ENCODE data around the gene MTCL3.

Gene MTCL3

GRCh38 chr6:127481628-127482027, 37.5 kb downstream of the MTCL3 start:
- no peak for TF ChIP-seq JUN (CRISPR knock-in tag; IDR thresholded peaks at IDR 0.05)
- TF ChIP-seq NFE2L1 (CRISPR knock-in tag; IDR thresholded peaks at IDR 0.05), result no peak
- TF ChIP-seq CREM (CRISPR knock-in tag; IDR thresholded peaks at IDR 0.05), result no peak
- no peak for TF ChIP-seq AFF4 (CRISPR knock-in tag; IDR thresholded peaks at IDR 0.05; ENCODE audit: borderline replicate concordance)
- TF ChIP-seq RORB (CRISPR knock-in tag; IDR thresholded peaks at IDR 0.05), result no peak
- TF ChIP-seq ZNF512 (CRISPR knock-in tag; IDR thresholded peaks at IDR 0.05; ENCODE audit: borderline replicate concordance), result no peak
- no peak for TF ChIP-seq NR3C1 (CRISPR knock-in tag; conservative IDR thresholded peaks at IDR 0.05; ENCODE audit: low read depth)
- no peak for TF ChIP-seq FOXJ3 (CRISPR knock-in tag; IDR thresholded peaks at IDR 0.05; ENCODE audit: borderline replicate concordance)
- no peak for TF ChIP-seq ARID4B (CRISPR knock-in tag; IDR thresholded peaks at IDR 0.05; ENCODE audit: borderline replicate concordance)
- no peak for TF ChIP-seq IRF2 (CRISPR knock-in tag; IDR thresholded peaks at IDR 0.05; ENCODE audit: borderline replicate concordance, low read depth)
- no peak for TF ChIP-seq MYBL2 (CRISPR knock-in tag; IDR thresholded peaks at IDR 0.05)
- no peak for TF ChIP-seq NR2C2 (CRISPR knock-in tag; IDR thresholded peaks at IDR 0.05)
- TF ChIP-seq TCF7 (CRISPR knock-in tag; IDR thresholded peaks at IDR 0.05; ENCODE audit: low read depth), result no peak
- no peak for TF ChIP-seq ERG (CRISPR knock-in tag; IDR thresholded peaks at IDR 0.05)
- TF ChIP-seq E2F4 (CRISPR knock-in tag; IDR thresholded peaks at IDR 0.05; ENCODE audit: borderline replicate concordance, low read depth), result no peak
- TF ChIP-seq ZNF138 (CRISPR knock-in tag; conservative IDR thresholded peaks at IDR 0.05), result no peak
- TF ChIP-seq ZNF532 (CRISPR knock-in tag; IDR thresholded peaks at IDR 0.05; ENCODE audit: borderline replicate concordance), result no peak
- no peak for DNase-seq (ENCODE audit: low spot score)
- no peaks in the 10 kb centered on the region for H3K9me3 Mint-ChIP-seq
- peaks cover 36% of the 10 kb centered on the region for H3K36me3 Mint-ChIP-seq
- peaks cover 63% of the 10 kb centered on the region for H3K4me1 Mint-ChIP-seq
- H3K27ac Mint-ChIP-seq, result peak overlapping the region; percentile 87
- ChIA-PET POLR2A (interaction anchor here (1.2 kb wide), 1 partner anchor 34 kb away, joined by 4 read pairs; no protein-coding TSS in a partner anchor), CTCF (interaction anchor here (1.2 to 9.7 kb wide), 2 partner anchors 34 to 37 kb away, joined by 4 to 106 read pairs; partner anchors contain the start of gene MTCL3)
- no peaks in the 10 kb centered on the region for H3K27me3 Mint-ChIP-seq (ENCODE audit: low read depth)
- no peak for ATAC-seq
- H3K4me3 Mint-ChIP-seq, result no peak overlapping the region
